GM12878 (cell line): ENCODE measurements around the gene WDR64. TPM values are rescaled to one million over a fixed set of nuclear protein-coding genes. Genes with fewer than 3 reads are reported as not detected.

Experiments
- ATAC-seq: fragments of 200-7000 bp; cut with Tn5 transposase; 3 replicates; pipeline ENCODE4 v1.9.1; 2020; ENCODE audit warnings: mild to moderate bottlenecking, moderate library complexity
- BruUV-seq: library from RNA; stranded (reverse); fragments of 400-500 nt; replicated peaks from 2 replicates; lab custom pipeline; 2021; lab: Mats Ljungman, UMichigan
- CTCF ChIA-PET: fragments of 300-600 bp; sonication (Branson Sonifier 250); formaldehyde crosslinking; extraction: SDS; loops from one replicate; lab custom pipeline; 2021; ENCODE audit warnings: inconsistent platforms; lab: Yijun Ruan, JAX
- POLR2A ChIA-PET: fragments of 350-600 bp; formaldehyde crosslinking; extraction: SDS; loops from one replicate; lab custom pipeline; 2021; ENCODE audit warnings: inconsistent platforms; lab: Charles Lee
- RAD21 ChIA-PET: fragments of 300-600 bp; sonication (Branson Sonifier 250); formaldehyde crosslinking; loops from one replicate; lab custom pipeline; 2023; ENCODE audit warnings: antibody characterized with exemption; ENCODE audit not compliant: unreplicated experiment; lab: Charles Lee
- SMC1A ChIA-PET: fragments of 300-600 bp; sonication (Branson Sonifier 250); formaldehyde crosslinking; loops from one replicate; lab custom pipeline; 2023; ENCODE audit not compliant: unreplicated experiment, uncharacterized antibody; lab: Charles Lee
- DNase-seq: peaks from one replicate; pipeline ENCODE4 v3.0.0-alpha.2; 2011; ENCODE audit warnings: low read depth, low spot score
- FAIRE-seq: peaks from 3 replicates; lab custom pipeline; 2011; peaks lifted over from hg19 to GRCh38; lab: Jason Lieb, UNC
- H2AFZ ChIP-seq: 2 replicates; pipeline ENCODE4 v1.6.0; 2011; ENCODE audit warnings: low read depth, low read length, control low read depth; ENCODE audit not compliant: control insufficient read depth
- H3K27ac ChIP-seq: 2 replicates; pipeline ENCODE4 v1.5.1; 2011; ENCODE audit warnings: control low read depth; ENCODE audit not compliant: control insufficient read depth, insufficient read depth
- H3K27me3 ChIP-seq, 2 experiments: replicated peaks in 1 of 2; 2 replicates each; pipeline versions ENCODE4 v1.6.0 to v1.6.1; 2011; ENCODE audit warnings: low read length in 1 of 2; ENCODE audit not compliant: control insufficient read depth in 2 of 2, insufficient read depth in 2 of 2
- H3K36me3 ChIP-seq, 2 experiments: 2 replicates each; pipeline ENCODE4 v1.5.1; 2011; ENCODE audit warnings: low read length in 1 of 2; ENCODE audit not compliant: control insufficient read depth in 2 of 2, insufficient read depth in 2 of 2
- H3K4me1 ChIP-seq: 2 replicates; pipeline ENCODE4 v1.6.1; 2011; ENCODE audit warnings: mild to moderate bottlenecking, low read length, moderate library complexity, mixed read lengths; ENCODE audit not compliant: control insufficient read depth, insufficient read depth
- H3K4me2 ChIP-seq: 2 replicates; pipeline ENCODE4 v1.6.0; 2011; ENCODE audit warnings: control low read depth; ENCODE audit not compliant: control insufficient read depth, insufficient read depth
- H3K4me3 ChIP-seq: fragments of 200-600 bp; sonication (generic); 2 replicates; pipeline ENCODE4 v1.5.1; 2016
- H3K79me2 ChIP-seq: 2 replicates; pipeline ENCODE4 v1.6.0; 2011; ENCODE audit warnings: low read length; ENCODE audit not compliant: control insufficient read depth, insufficient read depth
- H3K9ac ChIP-seq: 2 replicates; pipeline ENCODE4 v1.8.0; 2011; ENCODE audit warnings: low read length, control low read depth, mixed read lengths; ENCODE audit not compliant: control insufficient read depth, insufficient read depth
- H3K9me3 ChIP-seq: replicated peaks from 3 replicates; pipeline ENCODE4 v1.5.1; 2011; ENCODE audit warnings: mild to moderate bottlenecking, low read length; ENCODE audit not compliant: control insufficient read depth, insufficient read depth
- H4K20me1 ChIP-seq: 2 replicates; pipeline ENCODE4 v1.6.0; 2011; ENCODE audit not compliant: control insufficient read depth, insufficient read depth
- CHD4 ChIP-seq: fragments of 200-600 bp; sonication (generic); IDR thresholded peaks from 2 replicates; pipeline ENCODE4 v1.6.1; 2016; ENCODE audit warnings: mild to moderate bottlenecking
- EED ChIP-seq: sonication (generic); IDR thresholded peaks from 2 replicates; pipeline ENCODE4 v1.6.1; 2016; ENCODE audit warnings: antibody characterized with exemption, low read depth
- HDAC2 ChIP-seq: fragments of 200-600 bp; sonication (generic); IDR thresholded peaks from 2 replicates; pipeline ENCODE4 v1.6.1; 2017
- LARP7 ChIP-seq: fragments of 450-650 bp; IDR thresholded peaks from 2 replicates; pipeline ENCODE4 v1.6.1; 2017; ENCODE audit warnings: mild to moderate bottlenecking
- RAD51 ChIP-seq: fragments of 450-650 bp; IDR thresholded peaks from 2 replicates; pipeline ENCODE4 v1.6.1; 2016; ENCODE audit warnings: moderate library complexity, mild to moderate bottlenecking, inconsistent platforms
- RELB ChIP-seq: fragments of 450-650 bp; IDR thresholded peaks from 2 replicates; pipeline ENCODE4 v1.6.1; 2017; ENCODE audit warnings: low read depth, mild to moderate bottlenecking, moderate library complexity
- SIX5 ChIP-seq: IDR thresholded peaks from 2 replicates; pipeline ENCODE4 v1.6.1; 2011; ENCODE audit warnings: mild to moderate bottlenecking, low read depth, low read length, moderate library complexity; ENCODE audit not compliant: severe bottlenecking
- SMAD1 ChIP-seq: fragments of 450-650 bp; IDR thresholded peaks from 2 replicates; pipeline ENCODE4 v1.6.1; 2018; ENCODE audit warnings: mild to moderate bottlenecking, low read depth; ENCODE audit not compliant: partially characterized antibody
- WGBS: methylation state at CpG from one replicate; pipeline ENCODE4 v1.1.6; 2016; ENCODE audit warnings: low lambda C conversion rate; ENCODE audit not compliant: insufficient replicate concordance, insufficient coverage; ENCODE audit errors: missing lambda C conversion rate; 5-methylcytosine and 5-hydroxymethylcytosine counted together
- in situ Hi-C: fragments of 300-500 bp; cut with MboI; formaldehyde crosslinking; loops from 9 replicates; pipeline ENCODE4 v1.14.3; 2018; ENCODE audit warnings: mixed read lengths
- intact Hi-C: fragments of 100-400 bp; cut with micrococcal nuclease; formaldehyde crosslinking; loops from one replicate; pipeline ENCODE4 v1.14.2; 2022; ENCODE audit not compliant: unreplicated experiment
- polyA plus RNA-seq, 11 experiments: library from polyadenylated mRNA; depleted of rRNA in 4 of 11; unstranded in 6 of 11; stranded (reverse) in 5 of 11; fragments of >200 nt; fragmentation: Nextera tagmentation in 4 of 11; fragmentation: Illumina TruSeq in 1 of 11; extraction: Ambion mirVana in 4 of 11; extraction: Trizol in 1 of 11; gene quantifications; 1 replicate in 1 of 11; 2 replicates in 10 of 11; pipeline versions ENCODE4 v1.2.1 to v1.2.3, GENCODE V29; 2011 to 2016; ENCODE audit warnings: inconsistent platforms in 2 of 11, missing spikeins in 2 of 11, low read depth in 1 of 11
- total RNA-seq, 4 experiments: library from RNA; depleted of rRNA in 3 of 4; stranded (reverse); fragments of >200 nt in 3 of 4; fragmentation: Illumina TruSeq in 1 of 4; extraction: Trizol in 1 of 4; gene quantifications; 2 replicates each; pipeline versions ENCODE4 v1.2.1 to v1.2.3, GENCODE V29; 2013 to 2021

The WDR64 gene
- total and polyA plus RNA-seq, 10 of the 15 experiments (the other 5 are each of a cell fraction or from before 2014, with no cell fraction given): 0.01 TPM; not detected in 9

GRCh38 chr1:241617426-241617825, 34.7 kb upstream of the WDR64 start:
- FAIRE-seq: no peak
- RAD21 ChIA-PET: no interaction called here
- no TSS peak for BruUV-seq
- no peak for DNase-seq
- H3K4me2 ChIP-seq: no peak overlapping the region
- no peaks in the 10 kb centered on the region for H3K9me3 ChIP-seq
- intact Hi-C loops (loop anchor here (10.0 kb wide), 1 partner anchor 883 kb away; no protein-coding TSS in a partner anchor), in situ Hi-C loops (loop anchor here (10.0 kb wide), 1 partner anchor 377 kb away; the partner anchor contains the start of gene MAP1LC3C)
- no peak for TF ChIP-seq SMAD1
- no peak for TF ChIP-seq HDAC2
- TF ChIP-seq LARP7: no peak
- TF ChIP-seq CHD4: no peak
- TF ChIP-seq RELB: no peak
- TF ChIP-seq RAD51: no peak
- TF ChIP-seq SIX5: no peak
- TF ChIP-seq EED: no peak
- H3K36me3 ChIP-seq: no peaks in the 10 kb centered on the region
- SMC1A ChIA-PET: interaction anchor here (0.7 to 1.0 kb wide), 2 partner anchors 30 to 85 kb away, joined by 3 read pairs; partner anchors contain the start of gene KMO
- no peak overlapping the region for H3K9ac ChIP-seq
- H4K20me1 ChIP-seq: no peaks in the 10 kb centered on the region
- ATAC-seq: no peak
- CTCF ChIA-PET: interaction anchor here (1.1 kb wide), 2 partner anchors 10 to 42 kb away, joined by 3 to 8 read pairs; no protein-coding TSS in a partner anchor
- H3K27me3 ChIP-seq: no peaks in the 10 kb centered on the region
- no peak overlapping the region for H3K4me3 ChIP-seq
- H3K4me1 ChIP-seq: no peaks in the 10 kb centered on the region
- H2AFZ ChIP-seq: no peak overlapping the region
- H3K27ac ChIP-seq: no peak overlapping the region
- WGBS: 79% methylated on average over 7 of the region's 7 CpGs
- POLR2A ChIA-PET: interaction anchor here (0.8 kb wide), 1 partner anchor 13 kb away, joined by 7 read pairs; no protein-coding TSS in a partner anchor
- H3K79me2 ChIP-seq: no peaks in the 10 kb centered on the region
